Progenitor cell of endocrine pancreas (in vitro differentiated cells): ENCODE measurements around the gene ULK4. TPM values are rescaled to one million over a fixed set of nuclear protein-coding genes. Genes with fewer than 3 reads are reported as not detected.

Source experiments
- DNase-seq: peaks from one replicate; pipeline ENCODE4 v3.0.0; 2021; ENCODE audit warnings: low spot score; ENCODE audit not compliant: unreplicated experiment
- H3K27ac Mint-ChIP-seq: 2 replicates; pipeline ENCODE4 v1.8.0; 2021; ENCODE audit warnings: mild to moderate bottlenecking, moderate library complexity, mixed read lengths
- H3K27me3 Mint-ChIP-seq: 2 replicates; pipeline ENCODE4 v1.8.0; 2021; ENCODE audit warnings: mixed read lengths
- H3K36me3 Mint-ChIP-seq: 2 replicates; pipeline ENCODE4 v1.8.0; 2022; ENCODE audit warnings: mixed read lengths; ENCODE audit not compliant: insufficient read depth
- H3K4me1 Mint-ChIP-seq: 2 replicates; pipeline ENCODE4 v1.8.0; 2021; ENCODE audit warnings: low read depth, mixed read lengths
- H3K4me3 Mint-ChIP-seq: 2 replicates; pipeline ENCODE4 v1.8.0; 2021; ENCODE audit warnings: low read depth, mild to moderate bottlenecking, moderate library complexity, mixed read lengths
- H3K9me3 Mint-ChIP-seq: 2 replicates; pipeline ENCODE4 v1.8.0; 2021; ENCODE audit warnings: low read depth, mixed read lengths
- CTCF ChIP-seq: fragments of 200-600 bp; sonication (generic); IDR thresholded peaks from one replicate; pipeline ENCODE4 v1.5.0; 2021; ENCODE audit warnings: antibody characterized with exemption, mild to moderate bottlenecking; ENCODE audit not compliant: unreplicated experiment
- total RNA-seq: library from RNA; stranded (reverse); gene quantifications from 2 replicates; pipeline ENCODE4 v1.2.1, GENCODE V29; 2021

The ULK4 gene
- total RNA-seq, 1 donor from 2014 or later: 14.2 TPM

DNA sequence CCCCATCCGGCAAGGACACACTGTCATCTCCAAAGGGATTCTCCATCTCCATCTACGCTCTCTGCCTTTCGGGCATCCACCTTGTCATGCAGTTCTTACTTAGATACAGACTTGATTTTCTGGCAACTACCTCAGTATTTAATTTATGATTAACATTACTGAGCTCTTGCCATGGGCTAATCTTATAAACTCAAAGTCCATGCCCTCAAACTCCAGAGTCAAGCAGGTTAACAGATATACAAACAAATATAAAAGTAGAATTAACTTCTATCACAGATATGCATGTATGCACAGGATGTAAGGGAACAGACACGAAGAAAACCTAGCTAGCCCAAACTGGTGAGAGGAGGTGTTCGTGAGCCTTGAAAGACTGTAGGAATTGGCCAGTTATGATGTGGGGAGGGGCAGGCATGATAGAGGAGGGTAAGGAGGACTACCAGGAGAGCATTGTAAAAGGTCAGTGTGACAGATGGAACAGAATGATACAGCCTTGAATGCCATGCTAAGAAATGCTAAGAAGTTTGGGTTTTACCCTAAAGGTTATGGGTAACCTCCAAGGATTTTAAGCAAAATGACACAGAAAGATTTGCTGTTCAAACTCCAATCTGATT lies 334.3 kb downstream of the ULK4 start:
- Mint-ChIP-seq H3K27me3 (no peaks in the 10 kb centered on the region), H3K36me3 (no peaks in the 10 kb centered on the region), H3K4me1 (peaks cover 19% of the 10 kb centered on the region), H3K27ac (no peak overlapping the region), H3K9me3 (no peaks in the 10 kb centered on the region), H3K4me3 (no peak overlapping the region)
- DNase-seq: no peak
- no peak for TF ChIP-seq CTCF

GRCh38 chr3:41612853-41613252 lies 349.1 kb downstream of the ULK4 start:
- Mint-ChIP-seq H3K36me3 (peaks cover 3% of the 10 kb centered on the region), H3K9me3 (peaks cover 5% of the 10 kb centered on the region), H3K4me3 (no peak overlapping the region), H3K27me3 (no peaks in the 10 kb centered on the region), H3K4me1 (no peaks in the 10 kb centered on the region), H3K27ac (no peak overlapping the region)
- no peak for DNase-seq
- TF ChIP-seq CTCF: no peak

DNA sequence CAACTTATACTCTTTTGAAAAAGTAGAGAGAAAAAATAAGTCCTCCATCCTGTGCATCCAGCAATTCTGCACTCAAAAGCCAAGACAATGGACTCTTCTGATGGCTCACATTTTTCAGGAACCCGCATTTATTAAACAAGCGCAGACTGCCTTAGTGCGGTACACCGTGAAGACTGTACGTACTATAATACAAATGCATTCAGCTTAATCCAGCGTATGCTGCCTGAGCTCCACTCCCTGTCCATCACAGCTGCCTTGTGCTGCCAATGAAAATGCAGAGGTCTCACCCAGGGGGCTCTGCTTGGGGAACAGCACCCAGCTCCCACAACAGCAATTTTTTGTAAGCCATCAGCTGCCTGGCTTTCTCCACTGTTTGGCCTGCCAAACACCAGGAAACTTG lies 350.9 kb downstream of the ULK4 start:
- Mint-ChIP-seq H3K9me3 (peaks cover 5% of the 10 kb centered on the region), H3K27me3 (no peaks in the 10 kb centered on the region), H3K36me3 (peaks cover 3% of the 10 kb centered on the region), H3K27ac (no peak overlapping the region), H3K4me1 (no peaks in the 10 kb centered on the region), H3K4me3 (no peak overlapping the region)
- DNase-seq: no peak
- TF ChIP-seq CTCF: no peak

DNA sequence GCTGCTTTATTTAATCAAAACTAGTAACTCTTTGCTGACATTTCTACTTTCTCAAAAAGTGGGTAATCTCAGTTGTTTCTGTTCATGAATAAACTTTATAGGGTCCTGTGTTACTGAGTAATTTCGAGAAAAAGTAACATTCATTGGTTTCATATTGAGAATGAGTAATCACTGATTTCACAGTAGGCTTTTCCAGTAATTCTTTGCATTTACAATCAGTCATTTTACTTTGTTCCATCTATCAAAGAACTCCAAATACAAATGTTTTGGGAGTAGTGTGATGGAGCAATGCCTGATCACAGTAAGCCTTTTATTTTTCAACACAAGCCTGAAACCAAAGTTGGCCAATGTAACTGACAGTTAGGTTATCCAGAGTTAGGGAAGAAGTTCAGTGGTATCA lies 353.6 kb downstream of the ULK4 start:
- Mint-ChIP-seq H3K4me3 (no peak overlapping the region), H3K4me1 (no peaks in the 10 kb centered on the region)
- DNase-seq: no peak

GRCh38 chr3:41603807-41604206 lies 358.1 kb downstream of the ULK4 start:
- Mint-ChIP-seq H3K27me3 (no peaks in the 10 kb centered on the region), H3K4me3 (no peak overlapping the region), H3K36me3 (no peaks in the 10 kb centered on the region), H3K27ac (no peak overlapping the region), H3K9me3 (no peaks in the 10 kb centered on the region), H3K4me1 (no peaks in the 10 kb centered on the region)
- no peak for TF ChIP-seq CTCF
- DNase-seq: no peak

More for the DNA sequence above, 353.6 kb downstream of the ULK4 start:
- no peaks in the 10 kb centered on the region for H3K27me3 Mint-ChIP-seq
- H3K9me3 Mint-ChIP-seq: no peaks in the 10 kb centered on the region
- no peak overlapping the region for H3K27ac Mint-ChIP-seq
- H3K36me3 Mint-ChIP-seq: no peaks in the 10 kb centered on the region
- no peak for TF ChIP-seq CTCF
